Kidney epithelial cell (primary cell): Measurements from ENCODE around the gene ARID3A. TPM values are rescaled to one million over a fixed set of nuclear protein-coding genes. Genes with fewer than 3 reads are reported as not detected.

ENCODE experiments used
- DNase-seq: peaks from one replicate; pipeline ENCODE4 v3.0.0-alpha.2; 2010; ENCODE audit warnings: low read depth
- H3K27me3 ChIP-seq: 2 replicates; pipeline ENCODE4 v1.6.0; 2011; ENCODE audit warnings: low read length; ENCODE audit not compliant: control insufficient read depth, insufficient read depth
- H3K36me3 ChIP-seq: 2 replicates; pipeline ENCODE4 v1.5.1; 2011; ENCODE audit warnings: low read length; ENCODE audit not compliant: control insufficient read depth, insufficient read depth
- H3K4me3 ChIP-seq: 2 replicates; pipeline ENCODE4 v1.5.1; 2011; ENCODE audit warnings: low read depth, mild to moderate bottlenecking, control low read depth, low read length
- total RNA-seq: library from RNA; depleted of rRNA; stranded (reverse); fragments of >200 nt; gene quantifications from 2 replicates; pipeline ENCODE4 v1.2.3, GENCODE V29; 2015
- TF ChIP-seq, protein P1 (sequence below): IDR thresholded peaks from 2 replicates; pipeline ENCODE4 v1.5.1; 2011; ENCODE audit warnings: mild to moderate bottlenecking, moderate library complexity, low read length, control low read depth, inconsistent platforms; ENCODE audit not compliant: insufficient read depth, poor library complexity, severe bottlenecking

ARID3A gene
- total RNA-seq, 1 donor from 2014 or later: 27.4 TPM

GRCh38 chr19:1008268-1009040, 82.6 kb downstream of the ARID3A start:
- DNase-seq: no peak
- Histone ChIP-seq H3K4me3 (no peak overlapping the region), H3K27me3 (peaks cover 10% of the 10 kb centered on the region), H3K36me3 (no peaks in the 10 kb centered on the region)
- TF ChIP-seq, protein P1, sequence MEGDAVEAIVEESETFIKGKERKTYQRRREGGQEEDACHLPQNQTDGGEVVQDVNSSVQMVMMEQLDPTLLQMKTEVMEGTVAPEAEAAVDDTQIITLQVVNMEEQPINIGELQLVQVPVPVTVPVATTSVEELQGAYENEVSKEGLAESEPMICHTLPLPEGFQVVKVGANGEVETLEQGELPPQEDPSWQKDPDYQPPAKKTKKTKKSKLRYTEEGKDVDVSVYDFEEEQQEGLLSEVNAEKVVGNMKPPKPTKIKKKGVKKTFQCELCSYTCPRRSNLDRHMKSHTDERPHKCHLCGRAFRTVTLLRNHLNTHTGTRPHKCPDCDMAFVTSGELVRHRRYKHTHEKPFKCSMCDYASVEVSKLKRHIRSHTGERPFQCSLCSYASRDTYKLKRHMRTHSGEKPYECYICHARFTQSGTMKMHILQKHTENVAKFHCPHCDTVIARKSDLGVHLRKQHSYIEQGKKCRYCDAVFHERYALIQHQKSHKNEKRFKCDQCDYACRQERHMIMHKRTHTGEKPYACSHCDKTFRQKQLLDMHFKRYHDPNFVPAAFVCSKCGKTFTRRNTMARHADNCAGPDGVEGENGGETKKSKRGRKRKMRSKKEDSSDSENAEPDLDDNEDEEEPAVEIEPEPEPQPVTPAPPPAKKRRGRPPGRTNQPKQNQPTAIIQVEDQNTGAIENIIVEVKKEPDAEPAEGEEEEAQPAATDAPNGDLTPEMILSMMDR: no peak

DNA sequence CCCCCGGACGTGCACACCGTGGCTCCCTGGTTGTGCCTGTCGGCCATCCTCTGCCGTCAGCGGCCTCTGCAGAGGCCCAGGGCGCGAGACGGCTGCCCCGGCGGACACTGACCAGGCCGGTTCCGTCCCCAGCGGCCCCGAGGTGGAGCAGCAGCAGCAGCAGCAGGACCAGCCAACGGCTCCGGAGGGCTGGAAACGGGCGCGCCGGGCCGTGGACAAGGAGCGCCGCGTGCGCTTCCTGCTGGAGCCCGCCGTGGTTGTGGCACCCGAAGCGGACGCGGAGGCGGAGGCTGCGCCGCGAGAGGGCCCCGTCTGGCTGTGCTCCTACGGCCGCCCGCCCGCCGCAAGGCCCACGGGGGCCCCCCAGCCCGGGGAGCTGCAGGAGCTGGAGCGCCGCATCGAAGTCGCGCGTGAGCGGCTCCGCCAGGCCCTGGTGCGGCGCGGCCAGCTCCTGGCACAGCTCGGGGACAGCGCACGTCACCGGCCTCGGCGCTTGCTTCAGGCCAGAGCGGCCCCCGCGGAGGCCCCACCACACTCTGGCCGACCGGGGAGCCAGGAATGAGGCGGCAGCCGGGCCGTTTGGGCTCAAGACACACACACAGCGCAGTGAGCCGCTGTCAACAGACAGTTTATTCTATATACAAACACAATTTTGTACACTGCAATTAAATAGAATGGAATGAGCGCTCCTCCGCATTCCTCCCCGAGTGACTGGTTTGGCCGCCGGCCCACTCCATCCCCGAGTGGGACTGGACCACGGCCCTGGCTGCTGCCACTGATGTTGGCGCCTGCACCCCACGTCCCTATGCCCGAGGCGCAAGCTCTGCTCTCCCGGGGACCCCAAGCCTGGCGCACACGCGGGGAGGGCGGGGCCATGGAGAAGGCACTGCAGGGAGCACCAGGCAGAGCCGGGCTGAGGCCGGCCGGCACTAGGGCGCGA, 83.5 kb downstream of the ARID3A start:
- no peak for DNase-seq
- TF ChIP-seq, protein P1: no peak
- H3K4me3 ChIP-seq: no peak overlapping the region
- no peaks in the 10 kb centered on the region for H3K36me3 ChIP-seq
- H3K27me3 ChIP-seq: peaks cover 4% of the 10 kb centered on the region

DNA sequence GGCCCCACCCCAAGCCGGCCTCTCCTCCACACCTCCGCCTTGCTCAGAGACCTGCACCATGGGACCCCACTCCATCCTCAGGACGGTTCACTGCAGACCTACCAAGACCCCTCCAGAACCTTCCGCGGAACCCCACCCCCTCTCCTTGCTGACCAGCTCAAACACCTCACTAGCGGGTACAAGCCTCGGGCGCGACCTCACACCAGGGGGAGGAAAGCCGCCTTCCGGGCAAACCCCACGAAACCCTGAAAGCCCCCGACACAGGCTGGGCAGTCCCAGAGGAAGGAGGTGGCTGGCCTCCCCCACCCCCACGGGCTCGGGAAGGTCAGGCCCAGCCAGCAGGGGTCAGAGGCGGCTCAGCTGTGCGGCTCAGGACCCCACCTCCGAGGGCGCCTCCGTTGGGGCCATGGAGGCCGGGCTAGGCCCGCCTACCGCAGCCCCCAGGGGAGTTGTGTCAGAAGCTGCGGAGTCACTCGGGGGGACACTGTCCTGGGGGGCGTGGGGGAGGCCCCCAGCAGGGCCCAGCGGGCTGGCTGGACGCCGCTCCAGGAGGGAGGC, 84.2 kb downstream of the ARID3A start:
- H3K4me3 ChIP-seq: no peak overlapping the region

DNA sequence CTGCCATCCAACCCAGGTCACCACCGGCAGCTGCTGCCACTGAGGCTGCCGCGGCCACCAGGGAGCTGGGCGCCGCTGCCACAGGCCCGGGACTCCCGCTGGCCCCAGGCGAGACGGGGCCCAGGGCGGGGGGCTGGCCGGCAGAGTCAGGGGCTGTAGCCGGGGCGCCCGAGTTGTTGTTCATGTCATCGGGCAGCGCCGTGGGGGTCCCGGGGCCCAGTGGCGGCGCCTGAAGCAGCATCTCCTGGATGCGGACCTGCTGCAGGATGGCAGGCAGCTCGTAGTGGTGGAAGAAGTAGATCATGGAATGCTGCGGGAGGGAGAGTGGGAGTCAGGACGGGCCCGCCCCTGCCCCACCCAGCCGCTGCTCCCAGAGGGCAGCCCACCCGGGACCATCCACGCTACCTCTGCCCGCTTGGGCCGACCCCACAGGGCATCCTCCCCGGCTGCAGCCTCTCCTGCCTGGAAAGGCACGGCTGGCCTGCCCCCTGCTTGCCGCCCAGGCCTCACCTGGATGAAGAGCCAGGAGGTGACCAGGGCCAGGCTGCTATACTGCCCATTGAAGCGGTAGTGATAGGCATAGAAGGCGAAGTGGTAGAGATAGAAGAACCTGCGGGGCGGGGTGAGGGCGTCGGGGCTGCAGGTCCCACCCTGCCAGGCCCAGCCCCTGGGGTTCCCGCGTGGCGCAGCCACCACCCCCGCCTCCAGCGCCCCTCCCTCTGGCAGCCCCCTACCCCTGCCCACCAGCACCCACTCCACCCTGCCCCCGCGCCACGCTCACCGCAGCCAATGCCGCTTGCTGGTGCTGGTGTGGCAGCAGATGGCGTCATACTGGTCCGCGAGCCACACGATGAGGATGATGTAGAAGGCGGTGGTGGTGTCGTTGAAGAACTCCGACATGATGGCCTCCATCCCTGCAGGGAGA, 85.0 kb downstream of the ARID3A start:
- Histone ChIP-seq H3K4me3 (no peak overlapping the region), H3K27me3 (no peaks in the 10 kb centered on the region), H3K36me3 (no peaks in the 10 kb centered on the region)
- TF ChIP-seq, protein P1: no peak
- DNase-seq: no peak

More for the DNA sequence above, 84.2 kb downstream of the ARID3A start:
- TF ChIP-seq, protein P1: no peak
- H3K27me3 ChIP-seq: no peaks in the 10 kb centered on the region
- no peak for DNase-seq
- H3K36me3 ChIP-seq: no peaks in the 10 kb centered on the region

- Histone ChIP-seq H3K36me3 (no peaks in the 10 kb centered on the region), H3K27me3 (no peaks in the 10 kb centered on the region), H3K4me3 (no peak overlapping the region)
- DNase-seq: no peak
- TF ChIP-seq, protein P1: no peak
Measured at GRCh38 chr19:1011831-1012333, 86.0 kb downstream of the ARID3A start.
